Motor neuron (in vitro differentiated cells): ENCODE measurements around the gene CA12. TPM values are rescaled to one million over a fixed set of nuclear protein-coding genes. Genes with fewer than 3 reads are reported as not detected.

ENCODE experiments used
- ATAC-seq, 8 experiments: fragments of 200-7000 bp; cut with Tn5 transposase; replicated peaks in 6 of 8; 2 replicates each; pipeline ENCODE4 v1.8.0; 2021; ENCODE audit warnings: mild to moderate bottlenecking in 8 of 8, moderate library complexity in 8 of 8
- H3K27ac ChIP-seq, 2 donors: fragments of 250-450 bp; sonication (Bioruptor Pico); 2 replicates each; pipeline ENCODE4 v1.9.0; 2021; ENCODE audit warnings: antibody characterized with exemption in 2 of 2, mild to moderate bottlenecking in 2 of 2, moderate library complexity in 1 of 2
- H3K4me1 ChIP-seq, 2 donors: fragments of 250-450 bp; sonication (Bioruptor Pico); replicated peaks in 1 of 2; 2 replicates each; pipeline ENCODE4 v1.6.1; 2021; ENCODE audit warnings: antibody characterized with exemption in 2 of 2, mild to moderate bottlenecking in 2 of 2, moderate library complexity in 1 of 2
- H3K4me3 ChIP-seq, 5 donors: fragments of 250-450 bp; sonication (Bioruptor Pico); 2 replicates each; pipeline ENCODE4 v1.9.0; 2021; ENCODE audit warnings: antibody characterized with exemption in 5 of 5, mild to moderate bottlenecking in 5 of 5, moderate library complexity in 4 of 5
- WGBS, 10 experiments: fragments of 450-650 bp; shearing (Covaris generic); methylation state at CpG; one replicate each; pipeline ENCODE4 v1.0.0; 2022; 5-methylcytosine and 5-hydroxymethylcytosine counted together
- in situ Hi-C, 9 experiments: fragments of 400-800 bp; cut with MboI; loops; one replicate each; pipeline ENCODE4 v1.15.0; 2021; ENCODE audit warnings: low sequenced_read_pairs in 9 of 9, low pct_unique_long_range_greater_than_20kb in 2 of 9; ENCODE audit not compliant: unreplicated experiment in 9 of 9
- total RNA-seq, 8 experiments: library from RNA; unstranded; fragments of 300-600 nt; gene quantifications; 2 replicates each; pipeline versions ENCODE4 v1.2.3 to v1.2.4, GENCODE V29; 2022

The CA12 gene
- total RNA-seq, 8 experiments from 2014 or later = 0.13 to 40.3 (median 2.8) TPM

DNA sequence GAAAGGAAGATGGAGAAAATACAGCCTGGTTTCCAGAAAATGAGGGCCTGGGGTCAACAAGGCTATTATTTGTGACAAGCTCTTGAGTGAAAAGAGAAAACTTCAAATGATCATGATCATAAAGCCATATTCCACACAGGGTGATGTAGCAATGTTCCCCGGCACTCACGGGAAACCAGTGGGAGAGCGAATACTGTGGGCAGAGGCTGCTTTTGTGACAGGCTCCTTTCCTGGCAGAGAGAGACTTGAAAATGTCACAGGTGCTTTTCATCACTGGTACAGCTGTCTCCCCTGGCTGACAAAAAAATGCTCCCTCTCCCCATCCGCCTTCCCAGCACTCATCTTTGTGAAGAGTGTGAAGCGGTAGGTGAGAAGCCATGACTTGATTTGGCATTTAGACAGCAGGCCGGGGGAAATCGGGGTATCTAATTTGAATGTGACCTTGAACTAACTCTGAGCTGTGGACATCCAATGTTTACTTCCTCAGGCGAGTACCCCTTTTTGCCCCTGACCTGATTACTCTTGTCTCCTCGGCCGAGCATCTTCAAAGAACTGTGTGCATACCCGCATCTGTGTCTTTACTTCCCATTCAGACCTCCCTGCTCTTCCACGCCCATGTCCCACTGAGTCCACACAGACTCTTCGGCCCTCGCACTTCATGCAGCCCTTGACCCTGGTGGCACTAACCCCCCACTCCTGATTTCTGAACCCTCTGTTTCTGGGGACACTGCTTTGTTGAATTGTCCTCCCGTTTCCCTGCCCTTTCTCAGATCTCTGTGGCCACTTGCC lies 23.2 kb downstream of the CA12 start:
- Histone ChIP-seq H3K4me1 (peaks cover 0 to 2% of the 10 kb centered on the region in 2 donors), H3K4me3 (no peak overlapping the region), H3K27ac (no peak overlapping the region)
- WGBS, 10 experiments = 67 to 100% (median 82%) methylated on average over 1 to 15 of the region's 15 CpGs; no CpG with 5 or more reads in 1 of the 10 experiments
- in situ Hi-C loops = no loop called here
- no peak for ATAC-seq

DNA sequence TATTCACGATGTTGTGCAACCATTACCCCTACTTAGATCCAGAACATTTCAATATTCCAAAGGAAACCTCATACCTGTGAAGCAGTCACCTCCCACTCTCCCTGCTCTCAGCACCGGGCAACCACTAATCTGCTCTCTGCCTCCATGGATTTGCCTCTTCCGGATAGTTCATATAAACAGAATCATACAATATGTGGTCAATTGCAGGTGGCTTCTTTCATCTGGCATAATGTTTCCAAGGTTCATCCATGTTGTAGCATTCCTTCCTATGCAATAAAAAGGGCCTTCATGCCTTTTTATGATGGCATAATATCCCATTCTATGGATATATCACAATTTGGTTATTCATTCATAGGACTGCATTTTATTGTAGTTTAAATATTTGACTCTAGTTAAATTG lies 23.9 kb downstream of the CA12 start:
- Histone ChIP-seq H3K27ac (no peak overlapping the region), H3K4me3 (no peak overlapping the region), H3K4me1 (peaks cover 0 to 2% of the 10 kb centered on the region in 2 donors)
- peak in 1 of 8 experiments; percentile 10 for ATAC-seq
- WGBS, 10 experiments = 44 to 91% (median 87%) methylated on average over 1 to 3 of the region's 3 CpGs; no CpG with 5 or more reads in 2 of the 10 experiments
- in situ Hi-C loops = no loop called here

DNA sequence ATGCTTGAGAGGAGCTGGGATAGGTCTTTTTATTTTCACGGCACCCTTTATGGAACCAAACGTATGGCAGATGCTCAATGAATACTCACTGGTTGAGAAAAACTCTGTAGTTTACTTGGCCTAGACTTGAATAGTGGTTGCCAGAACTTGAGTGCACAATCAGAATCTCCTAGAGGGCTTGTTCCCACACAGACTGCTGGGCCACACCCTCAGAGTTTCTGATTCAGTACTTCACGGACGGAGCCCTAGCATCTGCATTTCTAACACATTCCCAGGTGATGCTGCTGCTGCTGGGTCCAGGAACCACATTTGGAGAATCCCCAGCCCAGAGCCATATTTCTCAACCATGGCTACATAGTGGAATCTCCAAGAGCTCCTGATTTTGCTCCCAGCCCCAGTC lies 24.6 kb downstream of the CA12 start:
- whole genome bisulfite sequencing, 10 experiments = 67 to 100% (median 80%) methylated on average over 1 to 4 of the region's 4 CpGs; no CpG with 5 or more reads in 4 of the 10 experiments
- Histone ChIP-seq H3K4me1 (no peaks in the 10 kb centered on the region), H3K27ac (no peak overlapping the region), H3K4me3 (no peak overlapping the region)
- in situ Hi-C loops = no loop called here
- ATAC-seq = peak in 2 of 8 experiments; percentile 61 to 64

DNA sequence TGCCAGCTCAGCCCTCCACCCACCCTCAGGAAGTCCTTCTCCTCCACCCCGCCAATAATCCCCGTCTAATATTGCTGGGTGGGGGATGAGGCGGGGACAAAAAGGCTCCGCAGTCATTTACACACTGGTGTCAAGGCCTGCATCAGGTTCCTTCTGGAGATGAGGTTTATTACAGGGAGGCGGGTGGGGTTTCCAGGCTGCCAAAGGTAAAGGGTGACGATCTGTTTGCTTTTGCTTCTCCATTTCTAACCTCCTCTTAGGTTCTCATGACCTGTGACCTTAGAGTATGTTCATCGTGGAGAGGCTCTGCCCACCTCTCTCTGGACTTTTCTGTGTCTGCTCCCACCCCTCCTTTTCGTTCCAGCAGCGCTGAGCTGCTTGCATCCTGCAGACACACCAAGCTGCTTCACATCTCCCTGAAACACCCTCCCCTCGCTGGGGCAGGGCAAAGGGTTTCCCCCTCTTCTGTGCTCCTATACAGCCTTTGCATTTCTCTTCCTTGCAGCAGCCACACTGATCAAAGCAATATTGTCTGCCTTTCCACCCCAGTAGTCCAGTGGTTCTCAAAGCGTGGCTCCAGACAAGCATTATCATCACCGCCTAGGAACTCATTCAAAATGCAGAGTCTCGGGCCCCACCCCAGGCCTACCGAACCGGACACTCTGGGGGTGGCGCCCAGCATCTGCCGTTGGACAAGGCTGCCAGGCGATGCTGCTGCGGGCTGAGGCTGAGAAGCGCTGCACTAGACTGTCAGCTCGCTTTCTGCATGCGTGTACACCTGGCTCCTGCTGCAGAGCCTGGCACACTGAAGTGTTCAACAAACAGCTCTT lies 26.6 kb downstream of the CA12 start:
- 14 to 100% (median 65%) methylated on average over 1 to 10 of the region's 22 CpGs for whole genome bisulfite sequencing, 10 experiments
- H3K4me3 ChIP-seq = no peak overlapping the region
- in situ Hi-C loops = no loop called here
- no peaks in the 10 kb centered on the region for H3K4me1 ChIP-seq
- H3K27ac ChIP-seq = no peak overlapping the region
- peak in 5 of 8 experiments; percentile 17 to 67 (median 30) for ATAC-seq

DNA sequence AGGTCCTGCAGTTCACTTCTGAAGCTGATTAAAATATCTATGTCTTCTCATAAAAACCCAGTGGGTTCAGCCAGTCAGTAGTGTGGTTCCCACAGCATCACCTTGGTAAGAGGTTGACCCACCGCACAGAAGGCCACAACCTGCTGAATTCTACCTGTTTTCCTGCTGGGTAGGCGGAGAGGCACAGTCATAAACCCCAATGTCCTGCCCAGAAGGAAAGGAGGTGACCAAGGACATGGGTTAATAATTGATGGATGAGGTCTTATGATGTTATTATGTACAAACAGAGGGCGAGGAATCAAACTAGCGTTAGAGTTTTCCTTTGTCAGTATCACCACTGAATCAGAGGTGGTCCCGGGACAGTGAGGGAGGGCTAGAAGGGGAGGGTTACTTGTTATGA lies 27.8 kb downstream of the CA12 start:
- in situ Hi-C loops = no loop called here
- Histone ChIP-seq H3K4me1 (no peaks in the 10 kb centered on the region), H3K27ac (no peak overlapping the region), H3K4me3 (no peak overlapping the region)
- 70 to 100% (median 84%) methylated on average over 1 to 5 of the region's 5 CpGs; no CpG with 5 or more reads in 3 of the 10 experiments for WGBS, 10 experiments
- ATAC-seq = no peak

DNA sequence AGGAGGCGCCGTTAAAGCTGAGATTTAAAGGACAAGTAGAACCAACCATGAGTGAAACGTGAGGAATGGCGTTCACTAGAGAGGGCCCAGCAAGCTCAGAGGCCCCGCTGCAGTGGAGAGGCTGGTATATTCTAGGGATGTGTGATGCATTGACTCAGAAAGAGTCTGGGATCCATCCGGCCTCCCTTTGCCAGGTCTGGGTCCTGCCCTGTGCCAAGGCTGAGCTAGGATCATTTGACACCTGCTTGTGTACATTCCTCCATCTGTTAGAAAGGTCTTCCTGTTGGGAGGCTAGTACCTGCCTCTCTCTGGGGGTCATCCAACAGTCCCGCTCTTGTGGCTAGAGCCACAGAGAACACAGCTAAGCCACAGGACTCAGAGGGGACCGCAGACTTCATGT lies 28.4 kb downstream of the CA12 start:
- no peak for ATAC-seq
- H3K4me3 ChIP-seq = no peak overlapping the region
- in situ Hi-C loops = no loop called here
- H3K27ac ChIP-seq = no peak overlapping the region
- peaks cover 0 to 5% of the 10 kb centered on the region in 2 donors for H3K4me1 ChIP-seq
- WGBS, 10 experiments = 0 to 100% (median 76%) methylated on average over 1 to 5 of the region's 8 CpGs; no CpG with 5 or more reads in 1 of the 10 experiments

GRCh38 chr15:63352808-63353207 lies 28.8 kb downstream of the CA12 start:
- in situ Hi-C loops = no loop called here
- Histone ChIP-seq H3K27ac (no peak overlapping the region), H3K4me1 (peaks cover 0 to 6% of the 10 kb centered on the region in 2 donors), H3K4me3 (no peak overlapping the region)
- 67 to 100% (median 87%) methylated on average over 1 to 4 of the region's 4 CpGs for WGBS, 10 experiments
- no peak for ATAC-seq

GRCh38 chr15:63351170-63351569 lies 30.5 kb downstream of the CA12 start:
- Histone ChIP-seq H3K27ac (no peak overlapping the region), H3K4me1 (peaks cover 0 to 6% of the 10 kb centered on the region in 2 donors), H3K4me3 (no peak overlapping the region)
- 80 to 100% (median 100%) methylated on average over 1 to 2 of the region's 4 CpGs; no CpG with 5 or more reads in 2 of the 10 experiments for WGBS, 10 experiments
- ATAC-seq = no peak
- in situ Hi-C loops = no loop called here

DNA sequence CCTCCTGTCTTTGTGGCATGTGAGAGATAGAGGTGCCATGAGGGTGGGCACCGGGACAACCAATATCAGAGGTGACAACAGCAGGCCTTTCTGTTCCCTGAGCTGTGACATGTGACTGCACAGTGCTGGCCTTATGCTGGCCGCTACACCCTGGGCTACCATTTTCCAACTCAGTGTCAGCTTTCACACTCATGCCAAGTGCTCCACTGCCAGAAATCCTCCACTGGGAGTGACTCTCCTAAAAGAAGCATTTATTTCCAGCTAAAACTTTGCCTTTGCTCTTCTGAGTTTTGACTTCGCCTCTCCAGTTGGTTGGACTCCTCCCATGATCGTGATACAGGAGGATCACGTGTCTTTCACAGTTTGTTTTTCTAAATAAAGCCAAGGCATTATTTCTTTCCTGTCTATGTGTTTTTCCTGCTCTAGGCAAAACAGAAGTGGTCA lies 31.4 kb downstream of the CA12 start:
- in situ Hi-C loops = no loop called here
- WGBS, 10 experiments = 40 to 100% (median 82%) methylated on average over 1 to 5 of the region's 5 CpGs; no CpG with 5 or more reads in 2 of the 10 experiments
- Histone ChIP-seq H3K27ac (no peak overlapping the region), H3K4me1 (peaks cover 0 to 6% of the 10 kb centered on the region in 2 donors), H3K4me3 (no peak overlapping the region)
- ATAC-seq = no peak

DNA sequence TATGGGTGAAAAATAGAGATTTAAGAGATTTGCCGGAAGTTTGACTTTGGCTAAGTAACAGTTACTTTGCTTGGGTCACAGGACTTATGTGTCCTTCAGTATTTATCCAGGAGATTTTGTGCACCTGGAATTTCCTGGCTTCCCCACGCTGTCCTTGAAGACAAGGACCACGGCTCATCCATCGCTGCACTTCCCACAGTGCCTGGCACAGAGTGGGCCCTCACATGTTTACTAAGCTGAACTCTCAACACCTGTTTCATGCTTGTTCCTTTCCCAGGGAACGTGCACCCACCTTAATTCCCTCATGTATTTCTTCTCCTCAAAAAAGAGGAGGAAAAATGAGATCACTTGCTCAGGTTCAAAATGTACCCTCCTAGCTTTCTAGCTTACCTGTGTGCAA lies 32.0 kb downstream of the CA12 start:
- 82 to 100% (median 100%) methylated on average over 1 to 5 of the region's 5 CpGs; no CpG with 5 or more reads in 4 of the 10 experiments for WGBS, 10 experiments
- no peak overlapping the region for H3K4me3 ChIP-seq
- in situ Hi-C loops = no loop called here
- H3K4me1 ChIP-seq = peaks cover 0 to 6% of the 10 kb centered on the region in 2 donors
- no peak for ATAC-seq
- no peak overlapping the region for H3K27ac ChIP-seq

- in situ Hi-C loops = no loop called here
- H3K27ac ChIP-seq = no peak overlapping the region
- no peak for ATAC-seq
- H3K4me1 ChIP-seq = peaks cover 0 to 6% of the 10 kb centered on the region in 2 donors
- H3K4me3 ChIP-seq = no peak overlapping the region
- WGBS, 10 experiments = 87 to 100% (median 100%) methylated on average over 1 to 3 of the region's 6 CpGs; no CpG with 5 or more reads in 5 of the 10 experiments
Measured at GRCh38 chr15:63349156-63349555, 32.5 kb downstream of the CA12 start.

- no peak overlapping the region for H3K27ac ChIP-seq
- WGBS, 10 experiments = 0 to 83% (median 72%) methylated on average over 1 to 7 of the region's 7 CpGs; no CpG with 5 or more reads in 3 of the 10 experiments
- ATAC-seq = peak; percentile 72 to 97 (median 88)
- H3K4me3 ChIP-seq = no peak overlapping the region
- peaks cover 0 to 6% of the 10 kb centered on the region in 2 donors for H3K4me1 ChIP-seq
- in situ Hi-C loops = no loop called here
Measured at GRCh38 chr15:63348392-63348791, 33.3 kb downstream of the CA12 start.
